Measurements from ENCODE around the gene RAB9B.

Gene RAB9B

GRCh38 chrX:103811858-103812257 lies 20.2 kb downstream of the RAB9B start:
- no peak overlapping the region for H3K4me3 ChIP-seq (ENCODE audit: low read depth, low read length)
- no peak for DNase-seq (ENCODE audit: low read depth)
- no peak for TF ChIP-seq CTCF (IDR thresholded peaks at IDR 0.05; ENCODE audit: control insufficient read depth, extremely low read depth, insufficient read depth)

GRCh38 chrX:103806862-103807474 lies 25.1 kb downstream of the RAB9B start:
- DNase-seq (ENCODE audit: low read depth), result no peak
- H3K4me3 ChIP-seq (ENCODE audit: low read depth, low read length), result no peak overlapping the region
- no peak for TF ChIP-seq CTCF (IDR thresholded peaks at IDR 0.05; ENCODE audit: control insufficient read depth, extremely low read depth, insufficient read depth)

DNA sequence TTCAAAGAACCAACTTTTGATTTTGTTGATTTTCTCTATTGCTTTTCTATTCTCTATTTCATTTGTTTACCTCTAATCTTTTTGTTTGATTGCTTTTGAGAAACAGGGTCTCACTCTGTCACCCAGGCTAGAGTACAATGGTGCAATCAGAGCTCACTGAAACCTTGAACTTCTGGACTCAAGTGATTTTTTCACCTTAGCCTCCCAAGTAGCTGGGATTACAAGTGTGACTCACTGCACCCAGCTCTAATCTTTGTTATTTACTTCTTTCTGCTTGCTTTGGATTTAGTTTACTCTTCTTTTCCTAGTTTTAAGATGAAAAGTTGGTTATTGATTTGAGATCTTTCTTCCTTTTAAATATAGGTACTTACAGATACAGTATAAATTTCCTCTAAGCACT lies 26.2 kb downstream of the RAB9B start:
- DNase-seq (ENCODE audit: low read depth), result no peak
- no peak for TF ChIP-seq CTCF (IDR thresholded peaks at IDR 0.05; ENCODE audit: control insufficient read depth, extremely low read depth, insufficient read depth)
- H3K4me3 ChIP-seq (ENCODE audit: low read depth, low read length), result no peak overlapping the region

DNA sequence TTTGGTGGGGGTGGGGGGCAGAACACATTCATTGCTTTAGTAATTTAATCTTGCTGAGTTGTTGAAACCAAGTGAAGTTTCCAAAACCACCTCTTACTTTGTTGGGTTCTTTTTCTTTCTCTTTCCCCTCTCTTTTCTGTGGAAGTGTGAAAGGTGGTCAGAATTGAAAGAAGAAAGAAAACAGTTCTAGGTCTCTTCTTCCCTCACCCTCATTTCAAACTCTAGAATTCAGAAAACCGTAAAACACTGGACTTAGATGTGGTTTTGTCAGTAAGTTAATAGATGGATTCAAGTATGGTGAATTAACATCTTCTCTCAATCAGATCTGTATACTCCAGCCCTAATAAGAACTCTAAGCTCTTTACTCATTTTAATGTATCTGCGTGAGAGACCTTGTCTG lies 31.7 kb downstream of the RAB9B start:
- no peak overlapping the region for H3K4me3 ChIP-seq (ENCODE audit: low read depth, low read length)
- DNase-seq (ENCODE audit: low read depth), result no peak
- TF ChIP-seq CTCF (IDR thresholded peaks at IDR 0.05; ENCODE audit: control insufficient read depth, extremely low read depth, insufficient read depth), result no peak

GRCh38 chrX:103797691-103798090 lies 34.4 kb downstream of the RAB9B start:
- no peak for TF ChIP-seq CTCF (IDR thresholded peaks at IDR 0.05; ENCODE audit: control insufficient read depth, extremely low read depth, insufficient read depth)
- H3K4me3 ChIP-seq (ENCODE audit: low read depth, low read length), result no peak overlapping the region
- DNase-seq (ENCODE audit: low read depth), result no peak

DNA sequence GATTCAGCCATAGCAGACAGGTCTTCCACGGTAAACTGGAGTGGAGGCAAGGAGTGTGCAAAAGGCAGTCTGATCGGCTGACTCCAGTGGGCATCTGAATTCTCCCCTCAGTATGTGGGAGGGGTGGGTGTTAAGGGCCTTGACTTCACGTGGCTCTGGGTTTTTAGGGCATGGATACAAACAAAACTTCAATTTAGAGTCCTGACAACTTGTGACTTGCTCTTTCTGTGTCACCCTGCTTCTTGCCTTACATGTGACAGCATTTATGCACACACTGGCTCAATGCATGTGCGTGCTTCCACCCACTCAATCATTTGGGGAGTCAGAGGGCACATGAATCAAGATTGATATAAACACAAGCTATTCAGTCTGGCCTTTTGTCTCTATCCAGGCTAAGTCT lies 37.9 kb downstream of the RAB9B start:
- DNase-seq (ENCODE audit: low read depth), result no peak
- no peak for TF ChIP-seq CTCF (IDR thresholded peaks at IDR 0.05; ENCODE audit: control insufficient read depth, extremely low read depth, insufficient read depth)
- no peak overlapping the region for H3K4me3 ChIP-seq (ENCODE audit: low read depth, low read length)

GRCh38 chrX:103793545-103793940 lies 38.5 kb downstream of the RAB9B start:
- DNase-seq (ENCODE audit: low read depth), result no peak
- no peak for TF ChIP-seq CTCF (IDR thresholded peaks at IDR 0.05; ENCODE audit: control insufficient read depth, extremely low read depth, insufficient read depth)
- H3K4me3 ChIP-seq (ENCODE audit: low read depth, low read length), result no peak overlapping the region

Measured in LNCaP clone FGC (cell line).